NCI-H82 treated with DMSO at 0.1 percent for 48 hours (cell line): ENCODE data around the gene RTL10.
A peak's percentile ranks its signal among the peaks of the same experiment; 100 is the strongest.

Source experiments
- DNase-seq: peaks from one replicate; lab custom pipeline; 2025; ENCODE audit not compliant: unreplicated experiment; lab: John Stamatoyannopoulos, UW

Gene RTL10

DNA sequence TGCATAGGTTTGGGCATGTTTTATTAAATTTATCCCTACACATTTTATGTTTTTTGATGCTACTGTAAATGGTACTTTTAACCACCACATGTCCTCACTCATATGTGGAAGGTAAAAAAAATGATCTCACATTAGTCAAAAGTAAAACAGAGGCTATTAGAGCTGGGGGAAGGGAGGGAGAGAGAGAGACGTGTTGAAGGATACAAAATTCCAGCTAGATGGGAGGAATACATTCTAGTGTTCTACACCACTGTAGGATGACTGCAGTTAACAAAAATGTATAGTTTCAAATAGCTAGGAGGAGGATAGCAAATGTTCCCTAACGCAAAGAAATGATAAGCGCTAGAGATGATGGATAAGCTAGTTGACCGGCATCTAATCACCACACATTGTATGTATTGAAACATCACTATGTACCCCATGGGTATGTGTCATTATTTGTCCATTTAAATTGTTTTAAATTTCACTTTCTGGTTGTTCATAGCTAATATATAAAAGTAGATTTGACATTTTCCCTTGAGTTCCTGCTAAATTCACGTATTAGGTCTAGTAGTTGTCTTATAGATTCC lies 9.9 kb upstream of the RTL10 start:
- no peak for DNase-seq

DNA sequence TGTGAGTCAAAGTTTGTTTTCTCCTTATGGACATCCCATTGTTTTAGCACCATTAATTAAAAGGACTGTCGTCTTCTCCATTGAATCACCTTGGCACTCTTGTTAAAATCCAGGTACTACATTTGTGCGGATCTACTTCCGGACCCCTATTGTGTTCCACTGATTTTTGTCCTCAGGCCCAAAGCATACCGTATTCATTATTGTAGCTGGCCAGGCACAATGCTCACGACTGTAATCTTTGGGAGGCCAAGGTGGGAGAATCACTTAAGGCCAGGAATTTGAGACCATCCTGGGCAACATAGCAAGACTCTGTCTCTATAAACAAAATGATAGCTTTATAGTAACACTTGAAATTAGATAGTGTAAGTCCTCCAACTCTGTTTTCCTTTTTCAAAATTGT lies 8.9 kb upstream of the RTL10 start:
- DNase-seq: no peak

DNA sequence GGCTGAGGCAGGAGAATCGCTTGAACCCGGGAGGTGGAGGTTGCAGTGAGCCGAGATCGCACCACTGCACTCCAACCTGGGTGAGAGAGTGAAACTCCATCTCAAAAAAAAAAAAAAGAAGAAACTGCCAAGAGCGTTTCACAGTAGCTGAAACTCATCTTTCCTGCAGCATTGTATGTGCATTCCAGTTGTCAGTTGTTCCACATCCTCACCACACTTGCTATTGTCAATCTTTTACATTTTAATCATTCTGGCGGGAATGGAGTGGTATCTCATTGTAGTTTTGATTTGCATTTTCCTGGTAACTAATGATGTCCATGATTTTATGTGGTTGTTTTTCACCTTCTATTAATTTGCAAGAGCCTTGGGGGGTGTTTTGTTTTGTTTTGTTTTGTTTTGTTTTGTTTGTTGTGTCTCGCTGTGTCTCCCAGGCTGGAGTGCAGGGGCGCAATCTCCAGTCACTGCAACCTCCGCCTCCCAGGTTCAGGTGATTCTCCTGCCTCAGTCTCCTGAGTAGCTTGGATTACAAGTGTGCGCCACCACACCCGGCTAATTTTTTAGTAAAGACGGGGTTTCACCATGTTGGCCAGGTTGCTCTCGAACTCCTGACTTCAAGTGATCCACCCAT lies 8.1 kb upstream of the RTL10 start:
- no peak for DNase-seq

DNA sequence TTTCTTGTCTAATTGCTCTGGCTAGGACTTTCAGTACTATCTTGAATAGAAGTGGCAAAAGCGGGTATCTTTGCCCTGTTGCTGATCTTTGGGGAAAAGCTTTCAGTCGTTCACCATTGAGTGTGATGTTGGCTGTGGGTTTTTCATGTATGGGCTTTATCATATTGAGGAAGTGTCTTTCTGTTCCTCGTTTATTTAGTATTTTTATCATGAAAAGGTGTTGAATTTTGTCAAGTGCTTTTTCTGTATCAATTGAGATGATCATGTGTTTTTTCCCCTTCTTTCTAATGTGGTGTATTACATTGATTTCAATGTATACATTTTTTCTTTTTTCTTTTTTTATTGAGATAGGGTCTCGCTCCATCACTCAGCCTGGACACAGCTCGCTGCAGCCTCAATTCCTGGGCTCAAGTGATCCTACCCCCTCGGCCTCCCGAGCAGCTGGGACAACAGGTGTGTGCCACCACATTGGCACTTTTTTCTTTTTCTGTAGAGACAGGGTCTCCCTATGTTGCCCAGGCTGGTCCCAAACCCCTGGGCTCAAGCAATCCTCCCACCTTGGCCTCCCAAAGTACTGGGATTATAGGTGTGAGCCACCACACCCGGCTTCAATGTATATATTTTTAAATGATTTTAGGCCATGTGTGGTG lies 5.3 kb upstream of the RTL10 start:
- DNase-seq: no peak

DNA sequence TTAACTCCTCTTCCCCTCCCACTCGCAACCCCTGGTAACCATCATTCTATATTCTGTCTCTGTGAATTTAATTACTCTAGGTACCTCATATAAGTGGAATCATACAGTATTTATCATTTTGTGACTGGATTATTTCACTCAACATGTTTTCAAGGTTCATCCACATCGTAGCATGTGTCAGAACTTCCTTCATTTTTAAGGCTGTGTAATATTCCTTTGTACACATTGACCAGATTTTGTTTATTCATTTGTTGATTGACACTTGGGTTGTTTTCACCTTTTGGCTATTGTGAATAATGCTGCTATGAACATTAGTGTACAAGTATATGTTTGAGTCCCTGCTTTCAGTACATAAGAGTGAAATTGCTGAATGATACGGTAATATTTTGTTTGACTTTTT lies 2.7 kb upstream of the RTL10 start:
- DNase-seq: no peak

DNA sequence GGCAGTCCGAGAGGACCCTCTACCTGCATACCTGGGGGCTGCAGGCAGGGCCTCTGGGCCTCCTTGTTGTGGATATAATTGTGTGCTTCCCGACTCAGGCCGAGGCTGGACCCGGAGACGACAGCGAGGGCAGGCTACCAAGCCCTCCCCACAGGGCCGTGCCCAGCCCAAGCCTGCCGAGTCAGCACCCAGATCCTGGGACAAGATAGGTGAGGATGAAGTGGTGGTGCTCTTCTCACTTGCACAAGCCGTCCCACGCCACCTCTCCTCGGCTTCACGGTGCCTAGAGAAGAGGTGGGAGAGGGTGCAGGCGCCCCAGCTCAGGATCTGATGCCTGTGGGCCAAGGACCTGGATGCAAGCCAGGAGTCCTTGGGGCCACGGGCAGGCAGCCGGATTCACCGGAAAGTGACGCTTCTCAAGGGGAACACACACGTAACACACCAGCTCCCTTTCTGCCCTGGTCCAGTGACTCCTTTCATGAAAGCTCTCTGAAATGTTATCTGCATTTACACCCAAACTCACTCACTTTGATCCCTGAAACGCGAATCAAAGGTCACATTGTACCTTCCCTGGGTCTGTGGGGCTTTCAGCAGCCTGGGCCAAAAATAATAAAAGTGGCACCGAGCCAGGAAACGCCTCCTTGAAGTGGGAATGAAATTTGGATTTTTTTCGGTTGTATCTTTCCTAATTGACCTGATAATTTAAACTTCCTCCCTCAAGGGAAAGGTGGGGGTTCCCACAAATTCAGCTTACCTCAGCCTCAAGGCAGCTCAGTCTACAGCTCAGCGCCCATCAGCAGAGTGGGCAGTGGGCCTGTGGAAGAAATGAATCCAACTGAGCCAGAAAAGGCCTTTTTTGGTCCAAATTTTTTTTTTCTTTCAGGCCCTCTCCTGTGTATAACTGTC lies 1.1 kb upstream of the RTL10 start:
- no peak for DNase-seq

DNA sequence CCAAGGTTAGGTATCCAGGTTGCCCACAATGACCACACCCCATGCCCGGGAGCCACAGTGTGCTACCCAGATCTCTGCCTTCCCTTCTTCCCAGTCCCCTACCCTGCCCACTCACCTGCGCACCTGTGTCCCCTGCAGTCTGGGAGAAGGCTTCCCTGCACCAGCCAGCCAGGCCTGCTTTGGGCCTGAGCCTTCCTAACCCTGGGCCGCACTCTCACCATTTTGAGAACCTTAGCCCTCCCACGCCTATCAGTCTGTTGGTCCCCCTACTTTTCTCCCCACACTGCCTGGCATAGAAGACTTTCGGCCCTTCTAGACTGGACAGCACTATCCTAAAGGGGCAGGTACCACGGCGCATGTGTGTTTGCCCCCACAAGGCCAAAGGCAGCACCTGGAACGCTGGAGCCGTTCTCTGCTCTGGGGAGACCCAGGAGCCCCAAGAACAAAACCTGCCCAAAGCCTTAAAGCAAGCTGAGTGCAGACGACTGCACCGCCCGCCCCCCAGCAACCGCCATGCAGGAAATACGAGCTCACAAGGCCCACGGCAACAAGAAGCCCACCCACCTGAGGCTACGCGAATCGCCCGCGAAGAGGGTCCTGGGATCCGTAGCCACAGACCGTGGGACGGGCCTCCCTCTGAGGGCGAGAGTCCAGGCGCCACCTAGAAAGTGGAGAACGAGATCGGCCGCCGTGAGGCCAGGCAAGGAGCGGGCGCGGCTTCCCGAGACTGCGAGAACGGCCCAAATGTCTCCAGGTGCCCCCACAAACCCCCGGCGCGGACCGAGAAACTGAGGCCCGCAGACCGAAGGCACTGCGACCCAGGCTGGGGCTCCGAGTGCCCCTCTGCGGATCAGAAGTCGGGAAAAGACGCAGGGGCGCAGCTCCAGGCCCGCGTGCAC lies 546 bp downstream of the RTL10 start:
- no peak for DNase-seq

DNA sequence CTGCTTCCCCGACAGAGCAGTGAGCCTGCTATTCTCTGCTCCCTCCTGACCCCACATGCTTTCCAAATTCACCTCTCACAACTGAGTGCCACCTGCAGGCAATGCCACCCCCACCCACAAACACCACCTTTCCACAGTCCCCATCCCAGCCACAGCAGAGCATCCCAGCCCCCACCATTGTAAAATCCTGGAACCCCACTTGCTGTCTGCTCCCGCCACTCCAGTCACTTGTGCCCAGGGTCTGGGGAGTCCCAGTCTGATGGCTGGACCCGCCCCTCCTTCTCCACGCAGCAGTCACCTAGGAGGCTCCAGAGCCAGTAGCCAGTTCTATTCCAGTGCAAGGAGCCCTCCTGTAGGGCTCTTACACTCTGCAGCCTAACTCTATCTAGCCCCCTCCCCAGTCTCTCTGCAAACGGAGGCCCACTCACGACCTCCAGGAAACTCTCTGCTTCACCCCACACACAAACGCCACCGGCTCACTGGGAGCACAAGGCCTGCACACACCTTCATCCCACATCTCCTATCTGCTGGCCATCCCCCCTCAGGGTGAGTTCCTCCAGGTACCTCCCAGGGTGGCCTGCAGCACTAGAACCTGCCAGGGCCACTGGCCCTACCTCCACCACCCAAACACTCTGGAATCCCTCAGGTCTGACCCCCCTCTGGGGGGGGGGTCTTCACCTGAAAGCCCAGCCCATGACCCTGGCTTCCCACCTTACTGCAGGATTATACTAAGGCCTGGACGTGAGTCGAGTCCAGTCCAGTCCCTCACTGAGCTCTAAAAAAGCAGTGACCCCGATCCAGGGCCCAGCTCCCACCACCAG lies 1.4 kb downstream of the RTL10 start:
- DNase-seq: no peak

DNA sequence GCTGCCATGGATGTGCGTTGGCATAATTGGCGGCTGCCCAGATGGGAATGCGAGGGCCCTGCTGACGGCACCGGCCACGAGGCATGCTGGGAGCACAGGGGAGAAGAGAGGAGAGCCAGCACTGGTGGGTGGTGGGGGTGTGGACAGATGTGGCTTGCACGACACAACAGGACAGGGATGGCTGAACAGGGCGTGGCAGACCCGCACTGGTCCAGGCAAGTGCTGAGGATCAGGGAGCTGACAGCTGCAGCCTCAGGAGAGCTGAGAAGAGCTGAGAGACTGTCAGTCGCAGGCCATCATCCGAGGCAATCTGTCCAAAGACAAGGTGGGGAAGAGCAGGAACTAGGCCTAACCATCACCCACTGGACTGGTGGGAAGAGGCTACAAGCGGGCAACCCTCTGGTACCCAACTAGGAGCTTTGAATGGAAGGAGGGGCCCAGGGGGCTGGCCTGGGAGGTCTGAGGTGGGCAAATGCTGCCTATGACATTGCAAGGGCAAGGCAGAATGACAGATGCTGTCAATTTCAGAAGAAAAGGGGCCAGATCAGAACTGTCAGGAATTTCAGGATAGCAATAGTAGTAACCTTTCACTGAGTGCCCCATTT lies 2.4 kb downstream of the RTL10 start:
- DNase-seq: no peak

DNA sequence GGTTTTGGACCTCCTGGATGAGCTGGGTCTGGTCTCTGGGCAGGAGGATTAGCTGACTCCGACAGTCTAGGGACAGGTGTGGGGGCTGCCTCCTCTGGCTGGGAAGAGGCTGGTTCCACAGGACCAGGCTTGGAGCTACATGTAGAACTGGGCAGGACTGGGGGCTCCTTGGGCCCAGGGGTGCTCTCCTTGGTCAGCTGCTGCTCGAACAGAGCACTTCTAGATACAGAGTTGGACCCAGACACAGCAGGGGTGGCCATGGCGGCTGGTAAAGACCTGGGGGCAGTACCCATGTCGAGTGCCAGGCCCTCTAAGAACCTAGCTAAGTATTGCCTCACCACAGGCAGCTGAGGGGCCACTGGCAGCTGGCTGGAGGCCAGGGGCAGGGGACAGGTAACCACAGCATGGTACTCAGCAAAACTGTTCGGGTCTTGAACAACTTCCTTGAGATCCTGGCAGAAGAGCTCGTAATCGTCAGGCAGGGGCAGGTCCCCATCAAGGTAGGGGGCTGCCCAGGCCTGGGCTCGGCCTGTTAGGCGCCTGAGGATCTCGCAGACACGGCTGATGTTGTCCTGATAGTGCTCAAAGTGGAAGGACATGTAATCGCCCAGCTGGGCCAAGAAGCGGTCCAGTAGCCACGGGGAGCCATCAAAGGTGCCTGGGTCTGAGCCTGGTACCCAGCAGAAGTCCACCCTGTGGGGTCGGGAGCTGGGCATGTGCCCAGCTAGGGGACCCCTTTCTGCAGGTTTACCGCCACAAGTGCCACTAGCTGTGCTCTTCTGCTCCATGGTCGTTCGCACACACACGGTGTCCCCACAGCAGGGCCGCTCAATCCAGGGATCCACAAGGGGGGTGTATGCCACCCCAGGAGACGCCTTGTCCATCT lies 3.1 kb downstream of the RTL10 start:
- no peak for DNase-seq

DNA sequence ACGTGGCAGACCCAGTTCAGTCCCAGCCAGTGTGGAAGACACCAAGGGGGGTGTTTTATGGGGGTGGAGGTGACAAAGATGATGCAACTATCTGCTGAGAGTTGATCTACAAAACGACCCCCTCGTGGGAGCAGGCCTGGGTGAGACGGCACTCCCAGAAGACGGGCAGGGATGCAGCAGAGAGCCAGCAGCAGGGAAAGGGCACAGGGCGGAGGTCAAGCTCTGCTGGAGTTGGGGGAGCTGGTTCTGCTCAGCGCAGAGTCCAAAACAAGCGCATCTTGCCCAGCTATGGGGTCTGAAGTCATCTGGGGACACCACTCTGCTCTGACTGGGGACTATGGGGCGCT lies 3.9 kb downstream of the RTL10 start:
- DNase-seq: no peak

DNA sequence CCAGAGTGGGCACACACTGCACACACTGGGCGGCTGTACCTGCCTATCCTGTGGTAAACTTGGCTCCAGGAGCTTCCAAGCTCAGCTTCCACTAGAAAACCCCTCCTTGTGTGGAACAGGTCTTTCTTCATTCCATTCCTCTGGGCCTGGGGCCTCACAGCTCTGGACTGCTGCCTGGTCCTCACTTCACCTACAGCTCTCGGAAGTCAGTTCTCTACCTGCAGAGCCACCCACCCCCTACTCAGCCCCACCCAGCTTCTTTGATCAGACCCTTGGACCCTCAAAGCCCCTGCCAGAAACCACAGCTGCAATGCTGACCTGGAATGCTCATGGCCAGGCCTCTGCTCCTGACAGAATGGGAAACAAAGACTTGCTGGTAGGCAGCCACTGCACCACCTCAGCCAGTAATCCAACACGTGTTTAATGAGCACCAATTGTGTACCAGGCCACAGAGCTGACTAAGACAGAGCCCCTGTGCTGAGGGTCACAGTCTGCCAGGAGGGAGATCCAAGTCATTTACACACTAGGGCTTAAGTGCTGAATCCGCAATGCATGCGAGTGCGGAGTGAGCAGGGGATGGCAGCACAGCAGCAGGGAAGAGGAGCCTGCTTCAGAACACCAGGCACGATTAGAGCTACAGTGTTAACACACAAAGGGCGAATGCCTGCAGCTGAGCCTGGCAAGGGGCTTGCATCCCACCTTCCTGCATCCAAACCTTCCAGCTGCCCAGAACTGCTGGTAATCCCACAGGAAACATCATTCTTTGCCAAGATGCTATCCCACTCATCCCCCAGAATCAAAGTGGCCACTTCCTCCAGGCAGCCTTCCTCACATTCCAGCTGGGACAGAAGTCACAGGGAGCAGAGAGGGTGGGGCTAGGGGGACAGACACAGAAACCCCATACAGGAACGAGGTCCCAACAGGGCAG lies 4.6 kb downstream of the RTL10 start:
- DNase-seq: no peak

DNA sequence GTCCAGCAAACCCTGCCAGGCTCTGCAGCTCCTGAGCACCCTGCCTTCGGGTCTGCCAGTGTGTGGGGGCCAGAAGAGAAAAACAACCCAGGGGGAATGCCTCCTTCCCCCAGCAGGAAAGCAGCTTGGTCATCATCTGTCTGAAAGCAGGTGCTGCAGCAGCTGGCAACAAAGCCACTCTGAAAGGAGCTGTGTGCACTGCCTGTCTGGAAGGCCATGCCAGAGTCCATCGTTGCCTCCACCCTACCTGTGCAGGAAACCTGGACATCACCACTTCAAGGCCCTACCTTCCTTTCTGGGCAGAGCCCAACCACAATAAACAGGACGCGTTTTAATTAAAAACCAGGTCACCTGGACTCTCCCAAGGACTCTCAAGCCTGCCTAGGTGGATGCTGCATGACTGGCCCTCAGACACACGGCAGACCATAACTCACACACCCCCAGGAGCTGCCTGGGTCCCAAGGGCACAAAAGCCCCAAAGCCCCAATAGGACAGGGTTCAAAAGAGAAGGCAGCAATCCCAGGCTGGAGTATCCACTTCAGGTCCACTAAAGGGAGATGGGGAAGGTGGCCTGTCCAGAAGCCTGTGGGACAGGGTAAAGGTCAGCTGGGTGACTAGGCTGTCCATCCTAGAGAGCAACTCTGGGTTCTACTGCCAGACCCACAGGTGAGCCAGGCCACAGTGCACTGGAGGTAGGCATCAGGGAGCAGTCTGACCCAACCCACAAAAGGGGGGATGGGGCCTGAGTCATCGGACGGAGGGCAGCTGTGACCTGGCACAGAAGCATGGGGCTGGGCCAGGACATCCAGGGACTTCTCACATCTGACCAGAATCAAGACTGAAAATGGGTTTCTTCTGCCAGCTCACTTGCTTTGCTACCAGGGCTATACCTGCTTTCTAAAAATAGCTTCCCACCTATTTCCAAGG lies 6.1 kb downstream of the RTL10 start:
- DNase-seq: no peak

DNA sequence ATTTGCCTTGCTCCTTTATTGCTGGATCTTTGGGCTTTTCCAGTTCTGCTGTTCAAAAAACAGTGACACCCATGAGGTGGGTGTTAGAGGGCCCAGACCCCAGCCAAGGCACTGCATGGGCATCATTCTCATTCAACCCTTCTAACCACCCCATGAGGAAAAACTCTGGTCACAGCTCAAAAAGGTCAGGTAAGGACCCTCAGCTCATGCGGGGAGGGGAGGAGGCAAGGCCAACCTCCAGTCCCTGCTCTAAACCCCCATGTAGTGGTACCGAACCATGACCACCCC lies 7.4 kb downstream of the RTL10 start:
- DNase-seq: no peak

DNA sequence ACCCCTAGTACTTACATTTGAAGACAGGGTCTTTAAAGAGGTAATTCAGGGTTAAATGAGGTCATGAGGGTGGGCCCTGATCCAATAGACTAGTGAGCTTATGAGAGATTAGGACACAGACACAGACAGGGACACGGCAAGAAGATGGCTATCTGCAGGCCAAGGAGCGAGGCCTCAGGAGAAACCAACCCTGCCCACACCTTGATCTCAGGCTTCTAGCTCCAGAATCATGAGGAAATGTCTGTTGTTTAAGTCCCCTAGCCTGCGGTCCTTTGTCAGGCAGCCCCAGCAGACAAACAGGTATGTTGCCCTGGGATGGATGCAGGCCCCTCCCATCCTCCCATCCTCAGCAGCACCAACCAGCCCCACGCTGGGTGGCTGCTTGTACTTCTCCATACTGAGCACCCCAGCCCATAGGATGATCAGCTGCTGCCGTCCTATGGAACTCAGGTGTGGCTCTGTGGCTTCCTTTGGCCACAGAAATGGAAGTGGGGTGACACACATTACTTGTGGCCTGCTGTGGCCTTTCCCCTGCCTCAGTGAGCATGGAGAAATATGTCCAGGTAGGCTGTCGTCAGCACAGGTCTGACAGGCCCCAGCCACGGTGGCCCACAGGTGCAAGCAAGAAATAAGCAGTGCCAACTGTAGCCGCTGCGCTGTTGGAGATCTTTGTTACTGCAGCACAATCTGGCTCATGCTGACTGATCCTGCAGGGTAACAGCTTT lies 7.9 kb downstream of the RTL10 start:
- DNase-seq: peak; percentile 20
